ENCODE measurements around the gene TTC4.
"Not testable (repeated sequence)": the region's sequence is repeated elsewhere in the genome, so short reads cannot be mapped to it uniquely, and the experiment has no call there.

Gene TTC4

DNA sequence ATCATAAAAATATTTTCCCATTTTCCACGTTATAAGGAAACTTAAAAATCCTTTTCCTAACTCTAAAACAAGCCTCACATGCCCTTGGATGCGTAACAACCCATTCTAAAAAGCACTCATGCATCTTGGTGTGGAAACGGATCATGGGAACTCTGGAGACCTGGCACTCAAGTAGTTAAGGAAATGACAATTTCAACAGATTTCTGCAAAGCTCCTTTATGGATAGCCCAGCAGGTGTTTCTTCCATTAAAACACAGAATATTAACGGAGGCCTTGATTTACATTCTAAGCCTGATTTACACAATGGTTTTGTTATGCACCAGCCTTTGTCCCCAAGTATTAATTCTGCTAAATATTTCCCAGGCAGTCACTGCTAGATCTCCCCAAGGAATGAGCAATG lies 35.8 kb downstream of the TTC4 start:
- no peak for DNase-seq

DNA sequence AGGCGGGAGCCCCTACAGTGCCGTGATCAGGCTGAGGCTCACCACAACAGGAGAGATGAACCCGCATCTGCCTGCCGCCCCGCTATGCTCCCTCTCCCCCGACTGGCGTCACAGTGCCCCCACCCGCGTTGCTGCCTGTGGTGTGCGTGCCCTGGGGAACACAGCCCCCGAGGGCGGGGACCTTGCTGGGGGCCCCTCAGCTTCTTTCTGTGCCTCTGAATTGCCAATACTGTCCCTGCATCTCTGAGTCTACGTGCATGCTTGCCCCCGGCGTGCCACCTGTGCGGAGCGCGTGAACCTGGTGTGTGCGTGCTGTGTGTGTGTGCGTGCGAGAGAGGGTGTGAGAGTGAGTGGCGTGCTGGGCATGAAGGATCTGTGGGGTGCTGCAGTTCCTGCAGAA lies 38.4 kb downstream of the TTC4 start:
- DNase-seq: no peak

DNA sequence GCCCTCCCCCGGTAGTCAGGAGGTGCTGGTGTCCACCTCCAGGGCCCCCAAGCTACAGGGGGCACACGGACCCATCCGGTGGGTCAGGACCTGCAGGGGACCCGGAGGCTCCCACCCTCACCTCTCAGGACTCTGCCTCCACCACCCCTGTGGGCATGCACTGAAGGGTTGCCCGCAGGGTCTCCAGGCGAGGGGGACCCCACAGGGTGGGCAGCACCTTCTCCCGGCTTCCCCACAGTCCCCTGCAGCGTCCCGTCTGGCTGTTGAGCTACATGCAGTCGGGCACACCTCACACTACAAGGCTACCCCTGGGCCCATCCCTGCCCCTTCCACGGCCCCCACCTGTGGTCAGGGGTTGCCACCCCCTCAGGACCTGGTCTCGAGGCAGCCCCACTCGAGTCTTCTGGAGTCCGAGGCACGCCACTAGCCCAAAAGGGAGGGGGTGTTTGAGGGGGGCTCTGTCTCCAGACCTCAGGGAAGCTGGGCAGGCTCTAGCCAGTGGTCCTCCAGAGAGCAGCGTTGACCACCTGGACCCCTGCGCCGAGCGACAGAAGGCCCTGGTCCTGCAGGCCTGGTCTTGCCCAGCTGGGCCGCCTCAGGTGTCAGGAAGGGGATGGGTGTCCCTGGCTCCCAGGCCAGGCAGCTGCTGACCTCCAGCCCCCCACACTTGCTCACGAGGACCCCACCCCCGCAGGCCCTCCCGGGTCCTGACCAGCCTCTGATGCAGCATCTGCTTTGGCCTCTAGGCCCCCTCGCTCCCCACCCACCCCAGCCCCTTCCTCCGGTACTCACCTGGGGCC lies 39.0 kb downstream of the TTC4 start:
- DNase-seq: no peak

DNA sequence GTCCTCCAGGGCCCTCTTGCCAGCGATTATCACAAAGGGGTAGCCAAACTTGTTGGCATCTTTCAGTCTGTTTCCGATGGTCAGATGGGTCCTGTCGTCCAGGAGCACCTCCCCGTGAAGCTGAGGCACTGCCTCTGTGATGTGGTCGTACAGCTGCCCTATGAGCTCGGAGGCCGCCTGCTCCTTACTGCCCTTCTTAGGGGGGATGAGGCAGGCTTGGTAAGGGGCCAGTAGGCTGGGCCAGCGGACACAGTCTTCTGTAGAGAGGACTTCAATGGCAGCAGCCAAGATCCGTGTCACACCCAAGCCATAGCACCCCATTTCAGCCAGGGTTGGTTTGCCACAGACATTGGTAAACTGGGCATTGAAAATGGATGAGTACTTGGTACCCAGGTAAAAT lies 42.2 kb downstream of the TTC4 start:
- DNase-seq: no peak

DNA sequence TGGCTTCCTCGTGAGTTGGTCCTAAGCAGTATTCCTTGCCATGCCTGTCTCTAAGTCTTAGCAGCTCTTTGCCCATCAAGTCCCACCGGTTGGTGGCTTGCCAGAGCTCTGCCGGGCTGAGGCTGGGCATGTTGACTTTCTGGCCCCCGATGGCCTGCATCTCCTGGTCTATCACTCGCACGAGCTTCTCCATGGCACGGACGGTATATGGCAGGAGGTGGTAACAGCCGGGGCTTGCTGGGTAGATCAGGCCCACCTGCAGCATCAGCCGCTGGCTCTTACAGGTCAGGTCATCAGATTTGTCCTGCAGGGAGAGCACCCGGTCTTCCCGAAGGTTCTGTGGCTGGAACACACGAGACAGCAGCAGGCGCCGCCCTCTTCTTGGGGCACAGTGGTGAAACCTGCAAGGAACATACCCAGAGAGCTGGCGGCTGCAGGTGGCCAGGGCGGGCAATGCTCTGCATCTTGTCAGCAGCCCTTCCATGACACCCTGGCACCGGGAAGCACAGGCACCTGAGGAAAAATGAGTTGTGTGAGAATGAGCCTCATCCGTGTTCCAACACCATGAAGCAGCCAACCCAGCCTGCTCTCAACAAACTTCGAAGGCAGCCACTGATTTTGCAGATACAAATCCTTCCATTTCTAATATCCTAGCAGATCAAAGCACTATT lies 43.2 kb downstream of the TTC4 start:
- no peak for DNase-seq

DNA sequence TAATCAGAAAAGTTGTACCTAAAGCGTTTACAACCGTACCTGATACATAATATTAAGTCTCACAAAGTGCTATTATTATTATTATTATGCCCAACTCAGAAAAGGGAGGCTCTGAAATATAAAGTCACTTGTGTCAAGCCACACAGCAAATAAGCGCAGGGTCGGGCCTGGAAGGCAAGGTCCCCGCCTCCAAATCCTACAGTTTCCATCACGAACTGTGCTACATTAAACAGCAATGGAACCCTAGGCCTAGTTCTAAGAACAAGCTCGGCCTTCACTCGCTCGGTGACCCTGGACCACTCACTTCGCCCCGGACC lies 48.1 kb downstream of the TTC4 start:
- DNase-seq: no peak

DNA sequence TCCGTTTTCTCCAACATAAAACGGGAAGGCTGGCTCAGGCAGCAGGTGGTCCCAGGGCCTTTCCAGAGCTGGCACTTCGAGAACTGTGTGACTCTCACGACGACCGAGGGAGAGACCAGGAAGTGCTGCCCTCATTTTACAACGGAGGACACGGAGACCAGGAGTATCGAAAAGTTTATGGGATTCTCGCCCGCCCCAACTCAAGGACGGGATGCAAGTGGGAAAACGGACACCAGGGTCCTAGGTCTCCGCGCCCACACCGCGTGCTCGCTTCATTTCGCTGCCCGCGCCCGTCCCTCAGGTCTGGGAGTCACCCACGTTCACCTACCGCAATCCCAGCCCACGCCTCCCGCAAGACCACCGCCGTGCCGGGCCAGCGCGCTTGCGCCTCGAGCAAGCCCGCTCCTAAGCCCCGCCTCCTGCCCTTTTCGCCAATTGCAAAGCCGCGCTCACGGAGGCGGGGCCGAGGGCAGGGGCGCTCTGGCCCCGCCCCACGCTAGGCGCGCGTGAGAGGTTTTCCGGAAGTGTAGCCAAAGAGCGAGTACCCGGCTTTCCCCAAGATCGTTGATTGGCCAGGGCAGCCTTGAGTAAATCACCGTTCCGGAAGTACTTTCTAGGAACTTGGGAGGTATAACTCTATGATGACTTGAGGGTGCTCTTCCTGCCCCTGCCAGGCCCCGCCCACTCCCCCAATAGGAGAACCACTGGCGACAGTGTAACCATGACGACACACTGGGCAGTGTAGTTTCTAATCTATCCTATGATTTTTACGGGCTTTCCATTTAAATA lies 48.7 kb downstream of the TTC4 start, which contains the start of gene PARS2:
TSS of gene PARS2 (minus strand) at position 391 of the 789 bp plus-strand sequence. CDS start 5,362 bp downstream, outside the sequence.
- DNase-seq: peak; percentile 67 to 93

DNA sequence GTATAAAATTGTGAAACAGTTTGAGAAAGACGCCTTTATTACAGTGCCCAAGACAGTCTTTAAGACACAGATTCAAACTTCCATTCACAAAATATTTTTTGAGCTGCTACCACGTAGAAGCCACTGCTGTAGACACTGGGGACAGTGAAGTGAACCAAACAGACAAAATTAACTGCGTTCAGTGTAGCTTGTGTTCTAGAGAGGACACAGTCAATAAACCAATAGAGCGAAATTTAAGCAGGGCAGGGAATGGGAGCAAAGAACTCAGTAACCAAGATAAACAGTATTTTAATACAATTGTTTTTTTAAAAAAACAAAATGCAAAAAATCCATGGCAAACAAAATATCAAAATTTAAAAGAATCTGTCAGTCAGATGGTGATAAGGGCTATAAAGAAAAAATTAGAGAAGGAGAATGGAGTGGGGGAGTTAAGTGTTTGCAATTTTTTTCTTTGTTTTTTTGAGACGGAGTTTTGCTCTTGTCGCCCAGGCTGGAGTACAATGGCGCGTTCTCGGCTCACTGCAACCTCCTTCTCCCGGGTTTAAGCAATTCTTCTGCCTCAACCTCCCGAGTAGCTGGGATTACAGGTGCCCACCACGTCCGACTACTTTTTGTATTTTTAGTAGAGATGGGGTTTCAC lies 49.4 kb downstream of the TTC4 start:
- DNase-seq: no peak

DNA sequence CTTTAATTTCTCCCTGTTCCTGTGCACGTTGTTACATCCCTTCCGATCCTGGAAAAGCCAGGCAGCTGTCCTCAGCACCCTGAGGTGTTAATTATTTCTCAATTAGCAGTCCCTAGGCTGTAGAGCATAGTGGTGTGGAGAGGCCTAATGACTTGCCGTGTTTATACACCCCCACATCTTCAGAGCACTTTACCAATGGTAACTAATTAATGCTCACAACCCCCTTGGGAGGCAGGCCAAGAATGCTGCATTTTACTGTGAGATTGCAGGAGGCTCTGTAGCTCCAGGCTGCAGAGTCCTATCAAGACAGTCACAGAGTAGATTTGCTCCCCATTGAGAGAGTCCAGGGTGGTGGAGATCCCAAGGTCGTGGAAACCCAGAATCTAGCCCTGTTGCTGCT lies 51.1 kb downstream of the TTC4 start:
- no peak for DNase-seq

DNA sequence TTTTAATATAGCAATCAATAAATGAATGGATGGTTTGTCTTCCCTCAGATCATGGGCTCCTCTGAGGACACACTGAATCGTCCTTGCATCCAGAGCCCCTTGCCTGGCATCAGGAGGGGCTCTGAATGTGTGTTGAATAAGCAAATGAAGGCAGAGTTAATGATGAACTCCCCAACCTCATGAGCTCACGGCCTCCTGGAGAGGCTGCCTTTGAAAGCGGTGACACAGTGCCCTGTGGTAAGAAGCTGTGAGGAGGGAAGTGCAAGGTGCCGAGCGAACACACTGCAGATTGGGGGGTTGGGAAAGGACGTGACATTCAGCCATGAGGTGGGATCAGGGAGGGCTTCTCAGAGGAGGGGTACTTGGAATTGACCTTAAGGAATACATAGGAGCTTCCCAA lies 51.9 kb downstream of the TTC4 start:
- no peak for DNase-seq

DNA sequence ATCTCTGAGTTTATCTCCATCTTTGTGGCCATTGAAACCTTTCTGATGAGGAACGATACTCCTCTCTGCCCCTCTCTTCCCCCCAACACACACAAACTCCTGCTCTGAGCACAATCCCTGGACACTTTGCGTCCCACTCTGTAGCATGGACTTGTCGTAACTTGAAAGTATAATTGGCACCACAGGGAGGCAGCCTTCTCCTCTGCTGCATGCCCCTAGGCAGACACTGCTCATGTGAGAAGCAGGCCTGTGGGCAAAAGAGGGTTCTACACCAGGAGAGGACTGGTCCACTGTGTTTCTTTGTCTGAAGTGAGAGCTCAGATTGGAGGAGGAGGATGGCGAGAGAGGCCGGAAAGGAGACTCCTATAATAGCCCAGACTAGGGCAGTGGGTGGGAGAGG lies 52.4 kb downstream of the TTC4 start:
- DNase-seq: no peak

DNA sequence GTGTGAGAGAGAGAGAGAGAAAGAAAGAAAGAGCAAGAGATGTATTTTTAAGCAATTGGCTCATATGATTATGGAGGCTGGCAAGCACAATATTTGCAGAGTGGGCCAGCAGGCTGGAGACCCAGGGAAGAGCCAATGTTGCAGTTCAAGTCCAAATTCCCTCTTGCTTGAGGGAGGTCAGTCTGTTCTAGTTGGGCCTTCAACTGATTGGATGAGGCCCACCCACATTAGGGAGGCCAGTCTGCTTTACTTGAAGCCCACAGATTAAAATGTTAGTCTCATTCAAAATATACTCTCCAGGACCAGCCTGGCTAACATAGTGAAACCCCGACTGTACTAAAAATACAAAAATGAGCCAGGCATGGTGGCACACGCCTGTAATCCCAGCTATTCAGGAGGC lies 57.3 kb downstream of the TTC4 start:
- DNase-seq: no peak

DNA sequence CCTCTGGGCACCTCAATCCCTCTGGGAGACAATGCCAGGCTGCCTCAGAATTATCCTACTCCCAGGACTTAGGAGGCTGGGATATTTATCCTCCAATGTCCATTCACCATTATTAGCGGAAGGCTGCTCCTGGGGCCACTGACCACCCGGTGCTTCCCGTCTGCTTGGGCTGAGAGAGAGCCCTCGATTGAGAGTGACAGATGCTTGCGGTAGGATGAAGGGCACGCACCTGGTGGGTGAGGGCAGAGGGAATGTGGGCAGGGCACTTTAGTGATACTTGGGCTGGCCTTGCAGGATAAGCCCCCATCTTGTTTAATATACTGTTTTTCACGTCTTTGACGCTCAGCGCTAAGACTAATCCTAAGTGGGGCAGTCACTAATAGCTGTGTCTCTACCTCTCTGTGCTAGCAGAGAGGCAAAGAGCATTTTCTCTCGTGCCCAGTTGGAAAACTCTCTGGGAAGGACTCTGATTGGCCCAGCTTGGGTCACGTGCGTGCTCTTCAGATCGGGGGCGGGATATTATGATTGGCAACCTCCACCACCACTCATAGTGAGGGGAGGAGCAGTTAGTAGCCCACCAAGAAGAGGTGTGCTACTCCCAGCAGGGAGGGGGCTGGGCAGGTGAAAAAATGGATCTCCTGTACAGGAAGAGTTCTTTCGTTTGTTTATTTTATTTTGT lies 59.3 kb downstream of the TTC4 start:
- no peak for DNase-seq

DNA sequence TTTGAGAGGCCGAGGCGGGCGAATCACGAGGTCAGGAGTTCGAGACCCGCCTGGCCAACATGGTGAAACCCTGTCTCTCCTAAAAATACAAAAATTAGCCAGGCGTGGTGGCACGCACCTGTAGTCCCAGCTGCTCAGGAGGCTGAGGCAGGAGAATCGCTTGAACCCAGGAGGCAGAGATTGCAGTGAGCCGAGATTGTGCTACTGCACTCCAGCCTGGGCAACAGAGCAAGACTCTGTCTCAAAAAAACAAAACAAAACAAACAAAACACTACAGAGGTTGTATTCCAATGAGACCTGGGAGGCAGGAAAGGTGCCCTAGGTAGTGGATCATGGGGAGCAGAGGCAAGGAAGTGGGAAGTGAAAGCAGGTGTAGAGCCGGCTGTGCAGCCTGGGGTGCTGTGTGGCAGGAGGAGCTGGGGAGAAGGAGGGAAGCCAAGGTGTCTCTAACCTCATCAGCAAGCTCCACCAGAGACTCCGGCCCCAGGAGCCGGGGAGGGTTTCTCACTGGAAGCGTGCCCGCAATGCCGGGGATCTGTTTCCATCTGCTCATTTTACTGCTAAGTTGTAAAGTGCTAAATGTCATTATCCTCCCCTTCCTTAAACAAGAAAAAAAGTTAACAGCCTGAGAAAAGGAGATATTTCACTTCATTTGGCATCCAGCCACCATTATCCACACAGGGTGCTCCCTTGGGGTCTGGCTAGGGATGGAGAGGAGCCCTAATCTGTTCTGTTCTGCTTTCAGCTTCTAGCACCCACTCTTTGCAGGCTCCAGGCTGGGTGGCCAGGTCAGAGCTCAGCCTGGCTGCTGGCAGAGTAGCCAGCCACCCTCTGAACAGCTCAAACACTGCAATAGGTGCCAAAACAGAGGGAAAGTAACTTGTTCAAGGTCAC lies 60.4 kb downstream of the TTC4 start:
- not testable (repeated sequence) for DNase-seq

DNA sequence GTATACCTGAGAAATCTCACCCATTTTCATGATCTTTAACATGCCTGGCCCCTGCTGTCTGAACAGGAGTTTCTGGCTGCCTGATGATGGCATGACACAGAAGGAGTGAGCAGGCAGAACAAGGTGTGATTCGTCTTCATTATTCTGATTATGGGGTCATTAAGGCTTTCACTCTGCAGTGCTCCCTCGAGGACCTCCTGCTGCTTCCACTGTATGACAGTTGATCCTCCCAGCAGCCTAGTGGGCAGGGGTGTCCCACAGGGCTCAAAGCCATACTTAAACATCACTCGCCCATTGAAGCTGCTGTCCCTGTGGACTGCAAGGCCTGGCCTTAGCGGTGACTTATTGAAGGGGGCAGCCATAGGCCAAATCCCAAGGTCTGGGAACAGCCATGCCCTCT lies 61.4 kb downstream of the TTC4 start:
- no peak for DNase-seq

DNA sequence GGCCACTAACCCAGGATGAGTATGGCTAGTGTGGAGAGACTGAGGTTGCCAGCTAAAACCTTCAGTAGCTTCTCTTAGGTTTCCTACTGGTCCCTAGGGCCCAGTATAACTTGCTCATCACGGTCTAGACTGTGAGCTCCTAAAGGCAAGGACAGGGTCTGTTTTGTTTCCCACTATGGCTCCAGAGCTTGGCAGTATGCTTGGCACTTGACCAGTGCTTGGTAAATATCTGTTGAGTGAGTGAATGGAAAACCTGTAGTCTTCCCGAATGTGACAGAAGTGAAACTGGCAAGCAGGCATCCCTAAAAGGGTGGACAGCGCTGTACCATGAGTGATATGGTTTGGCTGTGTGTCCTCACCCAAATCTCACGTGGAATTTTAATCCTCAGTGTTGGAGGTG lies 61.8 kb downstream of the TTC4 start:
- DNase-seq: no peak

DNA sequence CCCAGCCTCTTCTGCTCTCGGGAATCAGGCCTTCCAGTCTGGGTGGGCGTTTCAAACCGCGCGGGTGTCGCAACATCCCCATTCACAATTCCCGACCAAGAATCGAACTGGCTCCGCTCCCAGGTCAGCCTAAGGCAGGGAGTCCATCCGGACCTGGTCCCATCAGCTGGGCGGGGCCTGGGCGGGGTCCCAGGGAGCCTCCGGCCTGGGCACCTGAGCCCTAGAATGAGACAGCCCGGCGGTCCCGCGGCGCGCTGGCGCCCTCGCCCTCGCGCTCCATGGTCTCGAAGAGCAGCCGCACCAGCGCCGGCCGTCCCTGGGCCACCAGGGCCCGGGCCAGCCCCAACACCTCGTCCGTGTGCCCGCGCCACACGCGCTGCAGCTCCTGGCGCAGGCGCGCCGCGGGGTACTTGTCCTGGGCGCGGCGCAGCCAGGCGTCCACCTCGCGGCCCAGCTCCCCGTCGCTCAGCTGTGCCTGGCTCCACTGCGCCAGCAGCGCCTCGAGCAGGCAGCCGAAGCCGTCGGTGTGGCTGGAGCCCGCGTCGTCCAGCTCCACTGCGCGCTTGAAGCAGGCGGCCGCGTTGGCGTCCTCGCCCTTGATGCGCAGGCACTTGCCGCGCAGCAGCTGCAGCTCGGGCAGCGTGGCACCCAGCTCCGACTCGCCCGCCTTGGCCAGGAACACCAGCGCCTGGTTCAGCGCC lies 65.5 kb downstream of the TTC4 start:
- DNase-seq: no peak

DNA sequence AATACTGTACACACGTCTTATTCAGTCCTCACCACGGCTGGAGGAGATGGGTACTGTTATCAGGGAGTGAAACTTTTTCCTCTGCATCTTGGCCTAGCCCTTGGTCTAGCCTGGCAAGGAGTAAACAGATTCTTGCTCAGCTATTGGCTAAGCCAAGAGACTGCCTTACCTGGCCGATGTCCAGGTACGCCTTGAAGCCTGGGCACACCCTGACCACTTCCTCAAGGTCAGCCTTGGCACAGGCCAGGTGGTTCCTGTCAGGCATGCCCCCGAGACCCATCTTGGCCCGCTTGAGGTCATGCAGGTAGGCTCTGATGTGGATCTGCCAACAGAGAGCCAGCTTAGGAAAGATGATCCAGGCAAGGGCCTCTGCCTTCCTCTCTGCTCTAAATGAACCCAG lies 66.5 kb downstream of the TTC4 start:
- no peak for DNase-seq

DNA sequence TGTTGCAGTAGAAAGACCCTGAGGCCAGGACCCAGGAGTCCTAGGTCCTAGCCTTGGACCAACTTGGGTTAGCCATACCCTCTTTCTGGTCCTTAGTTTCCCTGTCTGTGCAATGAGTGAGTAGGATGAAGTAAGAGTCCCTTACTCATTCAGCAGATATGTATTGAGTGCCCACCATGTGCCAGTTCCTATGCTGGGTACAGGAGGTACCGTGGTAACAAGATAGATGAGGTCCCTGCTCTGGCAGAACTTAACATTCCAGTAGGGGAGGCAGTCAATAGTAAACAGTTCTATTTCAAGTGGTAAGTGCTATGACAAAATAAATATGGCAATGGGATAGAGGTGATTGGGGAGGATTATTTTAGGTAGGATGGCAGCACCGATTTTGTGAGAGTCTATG lies 66.9 kb downstream of the TTC4 start:
- DNase-seq: no peak

DNA sequence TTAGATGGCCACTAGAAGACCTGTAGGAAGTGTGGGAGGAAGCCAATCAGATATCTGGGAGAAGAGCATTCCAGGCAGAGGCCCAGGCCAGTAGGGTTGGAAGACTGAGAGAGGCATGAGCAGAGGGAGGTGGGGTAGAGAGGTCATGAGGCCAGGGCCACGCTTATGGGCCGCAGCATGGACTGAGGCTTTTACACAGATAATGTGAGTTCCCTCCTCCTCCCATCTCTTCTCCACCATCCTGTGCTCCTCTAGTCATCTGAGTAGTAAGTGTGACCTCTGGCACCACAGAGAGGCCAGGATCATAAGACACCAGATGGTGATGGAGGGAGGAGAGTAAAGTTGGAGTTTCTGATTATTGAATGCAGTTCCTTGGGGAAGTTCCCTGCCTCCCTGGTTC lies 68.4 kb downstream of the TTC4 start:
- no peak for DNase-seq

DNA sequence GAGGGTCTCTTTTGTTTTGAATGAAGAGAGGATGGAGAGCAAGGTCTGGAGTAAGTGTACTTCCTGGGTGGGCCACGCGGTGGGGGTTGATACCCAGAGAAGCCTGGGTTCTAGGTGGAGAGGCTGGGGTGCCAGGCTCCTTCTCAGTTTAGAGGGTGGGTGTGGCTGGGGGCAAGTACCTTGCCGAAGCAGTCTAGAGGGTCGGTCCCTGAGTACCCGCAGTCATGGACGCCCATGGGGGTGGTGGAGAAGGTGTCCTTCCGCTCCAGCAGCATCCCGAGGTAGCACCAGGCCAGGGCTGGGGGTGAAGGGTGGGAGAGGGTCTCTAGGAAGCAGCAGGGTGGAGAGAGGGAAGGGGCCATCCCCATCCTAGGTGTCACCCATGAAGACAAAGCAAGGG lies 71.1 kb downstream of the TTC4 start:
- DNase-seq: no peak

All from cerebellar nuclear complex (tissue), 1 donor.